ENCODE data around the gene BRINP3. TPM values are rescaled to one million over a fixed set of nuclear protein-coding genes. Genes with fewer than 3 reads are reported as not detected.

The BRINP3 gene
- total RNA-seq, 1 donor from 2014 or later, result not detected

DNA sequence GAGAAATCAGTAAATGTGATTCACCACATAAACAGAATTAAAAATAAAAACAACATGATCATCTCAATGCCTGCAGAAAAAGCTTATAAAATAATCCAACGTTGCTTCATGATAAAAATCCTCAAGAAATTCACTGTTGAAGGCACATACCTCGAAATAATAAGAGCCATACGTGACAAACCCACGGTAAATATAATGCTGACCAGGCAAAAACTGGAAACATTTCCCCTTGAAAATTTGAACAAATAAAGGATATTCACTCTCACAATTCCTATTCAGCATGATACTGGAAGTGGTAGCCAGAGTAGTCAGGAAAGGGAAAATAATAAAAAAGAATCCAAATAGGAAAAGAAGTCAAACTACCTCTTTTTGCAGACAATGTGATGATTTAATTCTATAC lies 148.8 kb downstream of the BRINP3 start:
- no peak overlapping the region for H3K4me3 Mint-ChIP-seq (ENCODE audit: unreplicated experiment)
- no peak overlapping the region for H3K27ac Mint-ChIP-seq (ENCODE audit: unreplicated experiment)
- Histone ChIP-seq H3K4me2 (ENCODE audit: low read length) (no peak overlapping the region), H4K20me1 (ENCODE audit: insufficient read depth, low read length) (no peaks in the 10 kb centered on the region), H3K79me2 (ENCODE audit: insufficient read depth, low read length) (no peaks in the 10 kb centered on the region), H2AFZ (ENCODE audit: low read depth, low read length) (no peak overlapping the region), H3K9ac (ENCODE audit: low read length) (no peak overlapping the region), H3K27me3 (ENCODE audit: insufficient read depth, low read length) (no peaks in the 10 kb centered on the region), H3K27ac (ENCODE audit: low read depth, low read length) (no peak overlapping the region), H3K36me3 (ENCODE audit: insufficient read depth, low read length) (no peaks in the 10 kb centered on the region), H3K4me1 (ENCODE audit: insufficient read depth, low read length) (no peaks in the 10 kb centered on the region), H3K9me3 (ENCODE audit: insufficient read depth, low read depth, low read length) (no peaks in the 10 kb centered on the region), H3K4me3 (ENCODE audit: insufficient read depth, low read depth, low read length) (no peak overlapping the region)
- H3K9me3 Mint-ChIP-seq (ENCODE audit: unreplicated experiment), result no peaks in the 10 kb centered on the region
- TF ChIP-seq EZH2 (IDR thresholded peaks at IDR 0.05; ENCODE audit: insufficient read depth, low read length) (no peak), CTCF (IDR thresholded peaks at IDR 0.05; ENCODE audit: insufficient read depth, low read depth, low read length) (no peak)
- no peaks in the 10 kb centered on the region for H3K4me1 Mint-ChIP-seq (ENCODE audit: low read depth, unreplicated experiment)
- H3K27me3 Mint-ChIP-seq (ENCODE audit: low read depth, unreplicated experiment), result no peaks in the 10 kb centered on the region
- H3K36me3 Mint-ChIP-seq (ENCODE audit: low read depth, unreplicated experiment), result no peaks in the 10 kb centered on the region
- no peak for DNase-seq (ENCODE audit: low read depth)
- no peak for FAIRE-seq

- DNase-seq (ENCODE audit: low read depth), result peak; percentile 25
- TF ChIP-seq CTCF (IDR thresholded peaks at IDR 0.05; ENCODE audit: insufficient read depth, low read depth, low read length) (no peak), EZH2 (IDR thresholded peaks at IDR 0.05; ENCODE audit: insufficient read depth, low read length) (no peak)
- no peak for FAIRE-seq
- H3K27me3 Mint-ChIP-seq (ENCODE audit: low read depth, unreplicated experiment), result no peaks in the 10 kb centered on the region
- Histone ChIP-seq H3K36me3 (ENCODE audit: insufficient read depth, low read length) (no peaks in the 10 kb centered on the region), H3K9me3 (ENCODE audit: insufficient read depth, low read depth, low read length) (no peaks in the 10 kb centered on the region), H4K20me1 (ENCODE audit: insufficient read depth, low read length) (no peaks in the 10 kb centered on the region), H3K27me3 (ENCODE audit: insufficient read depth, low read length) (no peaks in the 10 kb centered on the region), H3K9ac (ENCODE audit: low read length) (no peak overlapping the region), H3K79me2 (ENCODE audit: insufficient read depth, low read length) (no peaks in the 10 kb centered on the region), H2AFZ (ENCODE audit: low read depth, low read length) (no peak overlapping the region), H3K27ac (ENCODE audit: low read depth, low read length) (no peak overlapping the region), H3K4me2 (ENCODE audit: low read length) (no peak overlapping the region), H3K4me1 (ENCODE audit: insufficient read depth, low read length) (no peaks in the 10 kb centered on the region), H3K4me3 (ENCODE audit: insufficient read depth, low read depth, low read length) (no peak overlapping the region)
- H3K4me1 Mint-ChIP-seq (ENCODE audit: low read depth, unreplicated experiment), result no peaks in the 10 kb centered on the region
- H3K36me3 Mint-ChIP-seq (ENCODE audit: low read depth, unreplicated experiment), result no peaks in the 10 kb centered on the region
- no peak overlapping the region for H3K27ac Mint-ChIP-seq (ENCODE audit: unreplicated experiment)
- no peak overlapping the region for H3K4me3 Mint-ChIP-seq (ENCODE audit: unreplicated experiment)
- no peaks in the 10 kb centered on the region for H3K9me3 Mint-ChIP-seq (ENCODE audit: unreplicated experiment)
Observed at GRCh38 chr1:190328361-190328760, 149.3 kb downstream of the BRINP3 start.

GRCh38 chr1:190327271-190327670 lies 150.4 kb downstream of the BRINP3 start:
- Histone ChIP-seq H2AFZ (ENCODE audit: low read depth, low read length) (no peak overlapping the region), H3K36me3 (ENCODE audit: insufficient read depth, low read length) (no peaks in the 10 kb centered on the region), H3K79me2 (ENCODE audit: insufficient read depth, low read length) (no peaks in the 10 kb centered on the region), H4K20me1 (ENCODE audit: insufficient read depth, low read length) (no peaks in the 10 kb centered on the region), H3K27ac (ENCODE audit: low read depth, low read length) (no peak overlapping the region), H3K4me3 (ENCODE audit: insufficient read depth, low read depth, low read length) (no peak overlapping the region), H3K9ac (ENCODE audit: low read length) (no peak overlapping the region), H3K4me2 (ENCODE audit: low read length) (no peak overlapping the region), H3K9me3 (ENCODE audit: insufficient read depth, low read depth, low read length) (no peaks in the 10 kb centered on the region), H3K27me3 (ENCODE audit: insufficient read depth, low read length) (no peaks in the 10 kb centered on the region), H3K4me1 (ENCODE audit: insufficient read depth, low read length) (no peaks in the 10 kb centered on the region)
- Mint-ChIP-seq H3K36me3 (ENCODE audit: low read depth, unreplicated experiment) (no peaks in the 10 kb centered on the region), H3K9me3 (ENCODE audit: unreplicated experiment) (no peaks in the 10 kb centered on the region), H3K4me1 (ENCODE audit: low read depth, unreplicated experiment) (no peaks in the 10 kb centered on the region), H3K27ac (ENCODE audit: unreplicated experiment) (no peak overlapping the region), H3K4me3 (ENCODE audit: unreplicated experiment) (no peak overlapping the region), H3K27me3 (ENCODE audit: low read depth, unreplicated experiment) (no peaks in the 10 kb centered on the region)
- no peak for TF ChIP-seq EZH2 (IDR thresholded peaks at IDR 0.05; ENCODE audit: insufficient read depth, low read length)
- no peak for TF ChIP-seq CTCF (IDR thresholded peaks at IDR 0.05; ENCODE audit: insufficient read depth, low read depth, low read length)
- DNase-seq (ENCODE audit: low read depth) (no peak), FAIRE-seq (no peak)

All from astrocyte (in vitro differentiated cells and primary cell).